GM18519 (cell line): Measurements from ENCODE around the gene MRPL20.
"Not testable (repeated sequence)": the region's sequence is repeated elsewhere in the genome, so short reads cannot be mapped to it uniquely, and the experiment has no call there.

Experiments used
- ATAC-seq: cut with Tn5 transposase; IDR thresholded peaks from one replicate; pipeline ENCODE4 v1.9.1; 2021; ENCODE audit warnings: mild to moderate bottlenecking, moderate library complexity; ENCODE audit not compliant: unreplicated experiment, low FRiP score

Gene MRPL20

DNA sequence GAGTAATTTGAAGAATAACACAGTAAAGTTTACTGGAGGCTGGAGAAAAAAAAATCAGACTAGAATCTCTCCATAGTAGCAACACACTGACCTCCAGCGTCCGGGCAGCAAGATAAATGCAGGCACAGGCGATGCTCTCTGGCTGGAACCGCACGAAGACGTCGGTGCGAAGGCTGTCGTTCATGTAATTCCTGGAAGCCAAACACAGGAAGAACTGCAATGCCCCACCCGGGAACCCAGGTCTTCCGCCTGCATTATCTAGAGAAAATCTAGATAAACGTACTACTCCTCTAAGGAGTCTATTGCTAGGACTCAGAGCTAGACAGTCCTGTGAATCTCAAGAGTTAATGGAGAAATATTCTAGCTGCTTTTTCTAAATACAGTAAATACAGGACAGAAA lies 16.4 kb downstream of the MRPL20 start:
- ATAC-seq: no peak

DNA sequence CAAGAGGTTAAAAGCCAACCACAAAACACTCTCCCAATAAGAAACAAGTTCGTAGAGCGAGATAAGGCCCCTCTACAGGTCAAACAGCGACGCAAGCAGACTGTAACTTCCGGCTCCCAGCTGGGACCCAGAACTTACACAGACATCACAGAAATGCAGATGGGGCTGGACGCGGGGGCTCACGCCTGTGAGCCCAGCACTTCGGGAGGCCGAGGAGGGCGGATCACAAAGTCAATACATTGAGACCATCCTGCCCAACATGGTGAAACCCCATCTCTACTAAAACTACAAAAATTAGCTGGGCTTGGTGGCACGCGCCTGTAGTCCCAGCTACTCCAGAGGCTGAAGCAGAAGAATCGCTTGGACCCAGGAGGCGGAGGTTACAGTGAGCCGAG lies 19.0 kb downstream of the MRPL20 start:
- no peak for ATAC-seq

DNA sequence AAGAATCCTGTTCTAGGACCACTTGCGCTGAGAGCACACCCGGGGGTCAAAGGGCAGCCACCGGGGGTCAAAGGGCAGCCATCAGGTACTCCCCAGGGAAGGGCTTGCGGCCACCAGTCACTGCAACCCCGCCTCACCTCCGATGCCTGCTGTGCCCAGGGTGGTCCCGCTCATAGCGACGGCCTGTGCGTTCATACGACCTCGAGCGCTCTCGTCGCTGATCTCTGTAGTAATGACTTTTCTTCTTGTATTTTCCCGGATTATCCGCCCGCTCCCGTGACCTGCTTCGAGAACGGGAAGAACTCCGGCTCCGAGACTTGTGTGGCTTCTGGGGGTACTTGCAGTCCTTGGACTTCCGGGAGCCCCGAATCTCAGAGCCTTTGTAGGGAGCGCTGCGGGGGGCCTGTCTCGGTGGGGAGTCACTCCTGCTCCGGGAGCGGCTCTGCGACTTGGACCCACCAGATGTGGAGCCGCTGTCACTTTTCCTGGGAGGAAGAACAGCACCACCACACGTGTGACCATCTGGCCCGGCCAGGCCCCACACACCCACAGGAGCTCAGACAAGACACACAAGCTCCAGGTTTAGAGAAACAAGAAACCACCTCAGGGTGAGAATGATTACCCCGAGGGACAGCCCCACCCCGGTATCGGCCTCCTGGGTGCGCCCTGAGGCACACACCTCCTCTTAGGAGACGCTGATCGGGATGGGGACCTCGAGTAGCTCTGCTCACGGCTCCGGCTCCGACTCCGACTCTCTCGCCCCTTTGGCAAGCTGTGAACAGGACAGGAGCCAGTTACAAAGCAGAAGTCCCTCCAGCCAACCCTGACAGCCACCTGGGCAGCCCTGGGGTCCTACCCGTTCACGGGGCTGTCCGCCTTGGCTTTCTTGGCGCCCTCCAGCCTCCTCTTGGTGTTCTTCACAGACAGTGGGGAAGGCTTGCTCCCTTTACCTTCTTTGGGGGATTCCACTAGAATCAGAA lies 19.7 kb downstream of the MRPL20 start:
- no peak for ATAC-seq

DNA sequence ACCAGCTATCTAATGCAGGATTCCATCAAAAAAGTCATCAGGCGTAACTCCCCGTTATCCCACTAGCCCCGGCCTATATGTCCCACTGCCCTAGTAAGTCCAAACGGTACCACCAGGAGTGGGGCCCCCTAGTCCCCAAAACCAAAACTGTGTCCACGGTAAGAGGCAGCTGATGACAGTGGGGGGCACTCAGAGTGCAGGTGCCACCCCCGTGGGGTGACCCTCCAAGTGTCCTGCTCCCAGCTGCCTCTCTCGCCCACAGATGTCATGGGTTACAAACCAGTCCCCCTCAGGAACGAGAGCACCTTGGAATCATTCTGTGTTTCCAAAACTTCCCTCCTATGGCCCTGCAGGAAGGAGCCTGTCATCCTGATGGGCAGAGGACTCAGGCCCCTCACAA lies 21.2 kb downstream of the MRPL20 start:
- no peak for ATAC-seq

DNA sequence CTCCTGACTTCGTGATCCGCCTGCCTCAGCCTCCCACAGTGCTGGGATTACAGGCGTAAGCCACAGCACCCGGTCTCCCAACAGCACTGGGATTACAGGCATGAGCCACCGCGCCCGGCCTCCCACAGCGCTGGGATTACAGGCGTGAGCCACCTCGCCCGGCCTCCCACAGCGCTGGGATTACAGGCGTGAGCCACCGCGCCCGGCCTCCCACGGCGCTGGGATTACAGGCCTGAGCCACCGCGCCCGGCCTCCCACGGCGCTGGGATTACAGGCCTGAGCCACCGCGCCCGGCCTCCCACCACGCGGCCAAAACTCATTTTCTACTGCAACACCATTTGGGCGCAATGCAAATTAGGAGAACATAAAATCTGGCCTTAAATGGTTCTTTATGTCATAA lies 21.8 kb downstream of the MRPL20 start:
- ATAC-seq: not testable (repeated sequence)

DNA sequence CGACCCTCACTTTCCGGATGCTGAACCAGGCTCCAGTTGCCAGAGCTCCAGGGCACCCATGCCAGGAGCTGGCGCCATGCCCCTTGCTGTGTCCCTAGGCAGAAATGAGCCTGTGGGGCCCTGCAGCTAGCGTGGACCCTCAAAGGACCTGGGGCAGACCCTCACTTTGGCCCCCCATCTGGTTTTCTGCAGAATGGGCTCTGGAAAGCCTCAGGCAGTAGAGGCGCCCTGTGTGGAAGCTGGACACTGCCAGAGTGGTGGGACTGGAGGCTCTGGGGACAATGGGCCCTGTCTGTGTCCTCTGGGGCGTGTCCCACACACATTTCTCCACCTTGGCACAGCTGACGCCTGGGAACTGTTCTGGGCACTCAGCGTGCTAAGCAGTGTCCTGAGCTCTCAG lies 25.8 kb downstream of the MRPL20 start:
- ATAC-seq: no peak

DNA sequence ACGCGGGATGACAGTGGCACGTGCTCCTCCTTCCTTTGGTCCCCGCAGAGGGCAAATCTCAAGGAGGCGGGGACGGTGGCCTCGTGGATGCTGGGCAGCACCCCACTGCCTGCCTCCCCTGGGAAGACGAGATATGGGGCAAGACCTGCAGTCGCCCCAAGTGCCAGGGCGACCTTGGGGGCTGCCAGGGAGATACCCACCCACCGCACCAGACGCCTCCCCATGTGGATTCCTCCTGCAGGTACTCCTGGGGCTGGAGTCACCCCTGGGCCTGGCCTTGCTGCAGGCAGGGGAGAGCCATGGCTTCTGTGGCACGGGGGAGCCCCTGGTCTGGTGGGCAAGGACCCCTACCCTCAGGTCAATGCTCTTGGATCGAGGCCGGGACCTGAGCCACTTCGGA lies 26.2 kb downstream of the MRPL20 start:
- no peak for ATAC-seq

DNA sequence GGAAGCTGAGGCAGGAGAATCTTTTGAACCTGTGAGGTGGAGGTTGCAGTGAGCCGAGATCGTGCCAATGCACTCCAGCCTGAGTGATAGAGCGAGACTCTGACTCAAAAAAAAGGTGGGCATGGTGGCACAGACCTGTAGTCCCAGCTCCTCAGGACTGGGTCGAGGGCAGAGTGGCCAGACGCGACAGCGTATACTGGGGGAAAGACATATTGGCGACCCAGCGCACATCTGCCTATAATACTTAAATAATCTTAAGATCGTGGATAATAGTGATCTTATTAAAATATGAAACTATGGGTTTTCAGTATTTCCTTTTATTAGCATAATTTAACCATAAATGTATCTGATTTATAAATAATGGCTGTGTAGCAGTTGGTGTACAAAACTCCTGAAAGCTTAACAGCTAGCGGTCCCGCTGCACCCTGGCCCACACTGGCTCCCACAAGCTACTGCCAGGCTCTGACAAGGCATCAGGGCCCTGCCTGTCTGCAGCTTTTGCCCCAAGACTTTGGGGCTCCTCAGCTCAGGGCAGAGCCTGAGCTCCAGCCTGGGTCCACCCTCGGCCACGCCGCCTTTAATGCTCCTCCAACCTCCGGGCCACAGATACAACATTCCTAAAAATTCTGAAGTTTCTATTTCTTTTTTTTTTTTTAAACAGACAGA lies 29.4 kb downstream of the MRPL20 start:
- no peak for ATAC-seq

DNA sequence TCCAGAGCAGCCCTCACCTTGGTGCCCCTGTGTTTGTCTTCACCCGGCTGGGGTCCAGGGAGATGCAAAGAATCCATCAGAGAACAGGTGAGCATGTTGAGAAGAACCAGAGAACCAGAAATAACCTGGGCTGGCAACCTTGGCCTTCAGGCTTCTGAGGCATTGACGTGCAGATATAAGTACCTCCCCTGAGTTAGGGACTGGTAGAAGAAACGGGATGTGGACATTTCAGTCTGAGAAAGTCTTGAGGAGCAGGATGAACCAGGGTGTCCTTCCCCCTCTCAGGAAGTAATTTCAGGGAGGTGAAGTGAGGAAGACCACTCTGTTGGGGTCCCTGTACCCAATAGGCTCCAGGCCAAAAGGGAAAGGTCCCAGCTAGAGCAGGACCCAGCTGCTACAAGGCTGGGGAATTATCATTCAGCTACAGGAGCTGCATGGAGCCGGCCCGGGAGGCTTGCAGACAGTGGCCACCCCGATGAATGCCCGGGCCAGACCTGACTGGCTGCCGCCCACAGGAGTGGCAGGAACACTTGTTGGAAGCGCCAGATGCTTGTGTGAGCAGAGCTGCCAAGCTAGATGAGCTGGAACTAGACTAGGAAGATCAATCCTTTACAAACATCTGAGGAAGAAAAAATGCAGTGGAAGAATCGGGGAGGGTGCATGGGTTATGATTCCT lies 30.4 kb downstream of the MRPL20 start:
- no peak for ATAC-seq

DNA sequence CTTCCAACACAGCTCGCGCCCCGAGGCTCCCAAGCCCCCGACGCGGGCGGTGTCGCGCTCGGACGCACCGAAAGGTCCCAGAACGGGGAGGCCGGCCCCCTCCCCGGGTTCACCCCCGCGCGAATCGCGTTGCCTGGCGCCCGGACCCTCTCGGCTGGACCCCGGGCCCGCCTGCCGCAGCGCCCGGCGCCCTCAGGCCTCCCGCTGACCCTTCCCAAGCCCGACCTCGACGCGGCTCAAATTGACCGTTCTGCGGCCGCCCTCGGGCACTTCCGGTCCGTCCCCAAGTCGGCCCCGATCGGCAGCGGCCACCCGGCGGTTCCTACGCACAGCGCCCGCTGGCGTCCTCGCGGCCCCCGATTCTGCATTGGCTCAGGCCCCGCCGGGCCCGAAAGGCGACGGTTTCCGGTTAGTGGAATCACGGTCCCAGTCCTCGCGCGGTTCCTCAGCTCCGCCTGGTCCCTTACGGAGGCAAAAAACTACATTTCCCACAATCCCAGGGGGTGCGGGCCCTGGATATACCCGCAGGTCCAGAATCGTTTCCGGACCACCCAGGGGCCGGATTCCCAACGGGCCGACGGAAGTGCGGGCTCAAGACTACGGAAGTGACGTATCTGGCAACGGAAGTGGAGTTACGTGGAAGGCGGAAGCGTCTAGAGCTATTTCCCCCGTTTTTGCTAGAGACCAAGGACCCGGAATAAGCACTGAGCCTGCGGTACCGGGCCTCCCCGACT lies 32.0 kb downstream of the MRPL20 start, which contains the start of gene AURKAIP1:
TSS of gene AURKAIP1 (minus strand) at position 279 of the 734 bp plus-strand sequence. CDS start 451 bp downstream, outside the sequence.
- ATAC-seq: peak; percentile 74

DNA sequence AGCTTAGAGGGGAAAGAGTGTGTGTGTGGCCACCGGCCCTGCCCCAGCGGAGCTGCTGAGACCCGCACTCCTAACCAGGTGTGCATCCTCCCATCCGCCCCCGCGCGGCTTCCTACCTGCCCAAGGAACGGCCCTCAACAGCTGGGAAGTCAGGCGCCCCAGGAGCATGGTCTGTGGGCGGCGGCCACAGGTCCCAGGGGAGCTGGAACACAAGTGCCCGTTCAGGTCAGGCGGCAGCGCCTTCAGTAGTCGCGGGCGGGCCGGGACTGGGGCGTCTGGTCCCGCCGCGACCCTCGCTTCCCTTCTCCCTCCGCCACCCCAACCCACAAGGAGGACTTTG lies 32.5 kb downstream of the MRPL20 start:
- no peak for ATAC-seq

DNA sequence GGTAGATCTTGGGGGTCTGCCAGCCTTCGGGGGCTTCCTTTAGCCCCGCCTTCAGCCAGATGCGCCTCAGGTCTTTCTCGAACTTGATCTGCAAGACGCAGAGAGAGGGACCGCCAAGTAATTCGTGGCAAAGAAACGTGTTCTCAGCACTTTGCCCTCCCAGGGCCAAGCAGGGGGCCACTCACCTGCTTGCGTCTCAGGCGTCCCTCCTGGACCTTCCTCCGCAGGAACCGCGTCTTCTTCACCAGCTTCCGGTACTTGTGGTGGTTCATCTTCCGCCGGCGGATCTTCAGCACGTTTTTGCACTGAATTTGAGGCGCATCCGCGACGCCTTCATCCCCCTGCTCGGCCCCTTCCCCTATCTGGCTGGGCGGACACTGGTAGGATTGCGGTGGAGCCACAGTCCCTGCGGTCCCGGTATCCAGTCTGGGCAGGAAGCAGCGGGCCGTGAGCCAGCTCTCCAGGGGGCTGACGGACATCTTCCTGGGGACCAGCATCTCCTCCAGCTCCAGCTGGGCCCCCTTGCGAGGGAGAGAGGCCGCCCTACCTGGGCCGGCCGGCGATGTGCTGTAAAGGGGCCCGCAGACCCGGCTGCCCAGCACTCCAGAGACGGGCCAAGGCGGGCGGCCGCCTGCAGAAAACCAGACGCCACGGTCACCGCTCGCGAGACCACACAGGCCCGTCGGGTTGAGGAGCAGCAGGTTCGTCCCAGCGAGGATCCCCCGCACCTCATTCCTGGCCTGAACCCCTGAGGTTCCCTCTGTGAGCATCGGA lies 33.1 kb downstream of the MRPL20 start:
- no peak for ATAC-seq

DNA sequence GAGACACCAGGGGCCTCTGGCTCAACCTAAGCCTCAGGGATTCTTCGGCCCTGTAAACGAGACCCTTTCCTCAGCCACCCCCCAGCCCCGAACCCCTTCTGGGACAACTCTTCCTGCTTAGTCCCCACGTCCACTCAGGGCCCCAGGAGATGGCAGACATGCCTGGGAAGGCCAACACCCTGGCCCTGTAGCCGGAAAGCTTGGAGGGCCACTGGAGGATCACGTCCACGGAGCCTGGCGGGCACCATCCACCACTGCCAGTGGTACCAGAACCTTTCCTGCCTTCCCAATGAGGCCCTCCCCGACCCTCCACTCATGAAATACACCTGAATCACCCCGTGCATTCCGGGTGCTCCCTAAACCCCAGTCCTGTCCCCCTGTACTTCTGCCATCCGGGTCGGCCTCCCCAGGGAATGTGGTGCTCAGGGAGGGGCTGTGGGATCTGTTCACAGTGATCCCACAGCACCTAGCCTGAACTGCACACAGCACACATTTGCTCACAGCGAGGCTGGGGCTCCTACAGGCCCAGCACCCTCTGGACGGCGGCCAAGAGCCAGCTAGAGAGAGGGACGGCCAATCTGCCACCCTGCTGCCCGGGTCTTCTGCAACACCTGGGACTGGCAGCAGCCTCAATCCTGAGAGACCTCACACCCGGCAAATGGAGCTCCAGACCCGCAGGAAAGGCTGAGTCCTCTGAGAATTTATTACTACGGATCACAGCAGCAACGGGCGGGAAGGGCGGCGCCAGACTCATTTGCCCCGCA lies 33.9 kb downstream of the MRPL20 start:
- no peak for ATAC-seq

DNA sequence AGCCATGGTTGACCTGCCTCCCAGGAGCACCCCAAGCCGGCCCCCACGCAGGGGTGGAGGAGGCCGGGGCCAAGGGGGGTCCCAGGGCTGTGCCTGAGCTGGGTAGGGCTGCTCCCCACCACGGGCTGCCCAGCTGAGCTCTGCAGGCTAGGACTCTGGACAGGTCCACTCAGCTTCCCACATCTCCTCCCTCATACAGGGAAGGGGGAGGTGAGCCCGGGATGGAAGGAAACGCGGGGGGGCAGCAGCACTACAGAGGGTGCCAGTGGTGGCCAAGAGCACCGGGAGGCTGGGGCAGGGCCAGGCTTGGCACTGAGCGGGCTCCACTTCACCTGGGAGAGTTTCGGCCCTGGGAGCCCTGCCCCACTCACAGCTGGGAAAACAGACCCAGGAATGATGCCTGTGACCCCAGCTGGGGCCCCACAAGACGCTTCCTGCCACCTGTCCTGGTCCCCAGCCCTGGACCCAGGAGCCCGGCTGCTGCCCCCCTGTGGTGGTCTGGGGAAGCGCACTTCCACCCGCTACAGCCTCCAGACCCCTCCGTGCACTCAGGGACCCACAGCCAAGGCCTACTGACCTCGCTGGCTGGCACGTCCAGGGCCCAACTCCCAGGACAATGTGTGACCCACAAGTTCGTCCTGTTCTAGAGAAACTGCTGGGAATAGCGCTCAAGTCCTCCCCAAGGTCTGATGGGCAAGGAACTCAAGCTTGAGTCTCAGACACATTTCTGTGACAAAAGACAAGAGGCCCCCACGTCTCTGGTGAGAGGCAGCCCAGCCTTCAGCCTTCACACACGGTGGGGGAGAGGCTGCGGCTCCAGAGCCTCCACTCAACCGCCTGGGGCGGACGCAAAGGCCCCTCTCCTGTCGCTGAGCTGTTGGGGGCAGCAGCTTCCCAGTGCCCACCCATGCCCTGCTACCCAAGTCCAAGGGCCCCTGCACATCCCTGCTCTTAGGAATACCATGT lies 35.1 kb downstream of the MRPL20 start:
- ATAC-seq: no peak

DNA sequence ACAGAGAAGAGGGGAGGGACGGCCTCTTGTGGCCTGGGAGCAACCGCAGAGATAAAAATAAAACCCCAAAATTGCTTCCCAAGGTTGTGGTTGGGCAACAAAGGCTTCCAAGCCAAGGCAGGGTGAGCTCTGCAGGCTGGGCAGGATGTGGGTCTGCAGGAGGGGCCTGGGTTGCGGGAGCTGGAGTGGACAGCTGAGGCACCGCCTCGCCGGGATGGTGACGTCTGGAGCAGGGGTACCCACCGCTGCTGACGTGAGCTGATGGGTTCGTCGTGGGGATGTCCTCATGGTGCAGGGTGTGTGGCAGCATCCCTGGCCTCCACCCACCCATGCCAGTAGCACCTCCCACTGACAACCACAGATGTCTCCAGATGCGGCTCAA lies 35.7 kb downstream of the MRPL20 start:
- ATAC-seq: no peak

DNA sequence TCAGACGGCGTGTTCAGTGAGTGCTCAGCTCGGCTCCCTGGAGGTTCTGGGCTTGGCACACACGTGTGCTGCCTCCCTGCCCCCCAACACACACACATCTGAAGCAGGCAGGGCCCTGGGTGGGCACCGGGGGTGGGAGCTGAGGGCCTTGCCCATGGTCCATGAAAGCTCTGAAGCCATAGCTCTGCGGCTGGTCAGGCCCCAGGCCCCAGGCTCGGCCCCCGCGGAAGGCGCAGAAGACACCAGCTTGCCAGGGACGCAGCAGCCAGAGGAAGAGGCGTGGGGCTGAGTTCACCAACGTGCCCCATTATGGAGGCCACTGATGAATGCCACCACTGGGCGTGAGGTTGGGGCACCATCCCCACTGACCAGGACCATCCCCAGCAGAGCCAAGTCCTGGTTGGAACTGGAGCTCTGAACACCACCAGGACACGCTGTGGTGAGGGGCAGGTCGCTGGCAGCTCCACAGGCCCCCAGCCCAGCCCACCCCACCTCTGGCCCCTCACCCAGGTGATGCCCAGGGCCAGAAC lies 36.3 kb downstream of the MRPL20 start:
- no peak for ATAC-seq

DNA sequence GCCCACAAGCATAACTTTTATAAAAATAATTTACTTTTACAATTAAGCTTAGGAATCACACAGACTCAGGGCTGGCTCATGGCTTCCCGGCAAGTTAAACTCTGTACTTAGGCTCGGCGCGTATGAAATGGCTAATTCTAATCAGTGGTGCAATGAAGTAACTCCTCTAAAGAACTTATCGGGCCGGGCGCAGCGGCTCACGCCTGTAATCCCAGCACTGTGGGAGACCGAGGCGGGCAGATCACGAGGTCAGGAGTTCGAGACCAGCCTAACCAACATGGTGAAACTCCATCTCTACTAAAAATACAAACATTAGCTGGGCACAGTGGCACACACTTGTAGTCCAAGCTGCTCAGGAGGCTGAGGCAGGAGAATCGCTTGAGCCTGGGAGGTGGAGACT lies 37.0 kb downstream of the MRPL20 start:
- ATAC-seq: not testable (repeated sequence)

DNA sequence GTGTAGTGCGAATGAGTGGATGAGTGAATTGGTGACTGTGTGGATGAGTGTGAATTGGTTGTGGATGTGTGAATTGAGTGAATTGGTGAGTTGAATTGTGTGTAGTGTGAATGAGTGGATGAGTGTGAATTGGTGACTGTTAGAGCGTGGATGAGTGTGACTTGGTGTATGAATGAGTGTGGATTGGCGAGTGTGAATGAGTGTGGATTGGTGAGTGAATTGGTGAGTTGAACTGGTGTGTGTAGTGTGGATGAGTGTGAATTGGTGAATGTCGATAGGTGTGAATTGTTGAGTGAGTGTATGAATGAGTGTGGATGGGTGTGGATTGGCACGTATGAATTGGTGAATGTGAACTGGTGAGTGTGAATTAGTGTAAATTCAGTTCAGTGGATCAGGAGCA lies 39.8 kb downstream of the MRPL20 start:
- ATAC-seq: no peak
